T-helper 2 cell (primary cell): ENCODE data around the gene FBLL1.
"Not testable (repeated sequence)": the region's sequence is repeated elsewhere in the genome, so short reads cannot be mapped to it uniquely, and the experiment has no call there.

Experiments
- DNase-seq, 5 experiments: peaks; one replicate each; pipeline versions ENCODE4 v3.0.0 to v3.0.0-alpha.2; 2012 to 2022
- total RNA-seq, 2 donors: gene quantifications; one replicate each; lab custom pipeline; 2026; lab: John Stamatoyannopoulos, UW

Gene FBLL1
- 0 to 0.07 reads per million in 2 donors for total RNA-seq

DNA sequence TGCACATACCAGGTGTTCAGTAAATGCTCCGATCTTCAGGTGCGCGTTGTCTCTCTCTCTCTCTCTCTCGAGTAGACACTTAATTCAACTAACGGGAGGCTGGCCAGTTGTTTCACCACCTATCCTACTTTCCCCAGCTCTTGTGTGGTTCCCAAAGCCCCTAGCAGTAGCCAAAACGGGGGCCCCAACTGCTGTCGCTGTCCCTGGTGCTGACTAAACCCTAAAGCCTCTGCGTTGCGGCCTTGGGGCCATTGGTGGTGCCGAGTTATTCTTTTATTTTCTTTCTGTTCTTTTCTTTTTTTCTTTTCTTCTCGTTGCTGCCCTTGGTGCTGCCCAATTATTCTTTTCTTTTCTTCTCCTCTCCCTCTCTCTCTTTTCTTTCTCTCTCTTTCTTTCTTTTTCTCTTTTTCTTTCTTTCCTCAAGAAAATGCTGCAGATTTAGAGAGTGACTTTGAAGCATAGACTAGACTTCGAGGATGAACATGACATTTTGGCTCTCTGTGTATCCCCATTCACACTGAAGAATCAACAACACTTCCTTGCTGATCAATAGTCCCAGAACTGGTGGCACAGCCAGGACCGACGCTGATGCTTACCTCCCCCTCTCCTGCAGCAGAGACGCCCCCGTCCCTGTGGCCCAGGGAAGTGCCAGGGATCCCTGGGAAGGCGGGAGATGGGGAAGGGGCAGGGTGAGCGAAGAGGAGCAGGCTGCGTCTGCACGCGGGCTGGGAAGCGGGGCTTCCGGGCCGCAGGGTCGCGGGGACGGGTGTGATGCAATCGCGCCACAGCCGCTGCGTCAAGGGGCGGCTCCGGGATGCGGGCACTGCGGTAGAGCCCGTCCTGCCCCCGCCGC lies at the start of gene FBLL1:
Gene FBLL1, plus strand, starts transcription at position 785 of the 853 bp plus-strand sequence. CDS start 200 bp downstream, outside the sequence.
- DNase-seq, result peak in 1 of 5 experiments; percentile 27

DNA sequence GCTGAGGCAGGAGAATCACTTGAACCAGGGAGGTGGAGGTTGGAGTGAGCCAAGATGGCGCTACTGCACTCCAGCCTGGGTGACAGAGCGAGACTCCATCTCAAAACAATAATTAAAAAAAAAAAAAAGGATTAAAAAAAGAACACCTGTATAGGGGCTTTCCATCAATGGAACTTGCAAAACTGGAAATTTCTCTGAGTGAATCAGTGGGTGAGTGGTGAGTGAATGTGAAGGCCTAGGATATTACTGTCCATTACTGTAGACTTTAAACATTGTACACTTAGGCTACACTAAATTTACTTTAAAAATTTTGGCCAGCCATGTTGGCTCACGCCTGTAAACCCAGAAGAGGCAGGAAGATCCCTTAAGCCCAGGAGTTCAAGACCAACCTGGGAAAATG lies 48.5 kb upstream of the FBLL1 start:
- DNase-seq, result no peak

DNA sequence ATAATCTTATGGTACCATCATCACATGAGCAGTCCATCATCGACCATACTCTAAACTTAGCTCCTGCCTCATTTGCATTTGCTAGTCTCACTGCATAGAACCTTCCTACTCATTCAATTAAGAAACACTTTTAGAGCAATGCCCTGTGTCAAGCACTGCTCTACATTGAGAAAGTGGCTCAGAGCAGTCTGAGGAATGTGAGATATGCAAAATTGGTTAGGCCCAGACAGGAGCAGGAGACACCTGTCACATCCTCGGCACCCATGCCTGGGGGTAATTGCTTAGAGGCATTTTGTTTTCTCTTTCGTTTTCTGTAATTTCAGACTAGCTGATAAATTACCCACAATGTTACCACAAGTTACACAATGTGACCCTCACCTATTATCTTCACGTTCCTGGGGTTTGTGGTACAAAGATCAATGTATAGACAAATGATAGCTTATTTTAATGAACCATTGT lies 47.7 kb upstream of the FBLL1 start:
- peak in 1 of 5 experiments; percentile 56 for DNase-seq

DNA sequence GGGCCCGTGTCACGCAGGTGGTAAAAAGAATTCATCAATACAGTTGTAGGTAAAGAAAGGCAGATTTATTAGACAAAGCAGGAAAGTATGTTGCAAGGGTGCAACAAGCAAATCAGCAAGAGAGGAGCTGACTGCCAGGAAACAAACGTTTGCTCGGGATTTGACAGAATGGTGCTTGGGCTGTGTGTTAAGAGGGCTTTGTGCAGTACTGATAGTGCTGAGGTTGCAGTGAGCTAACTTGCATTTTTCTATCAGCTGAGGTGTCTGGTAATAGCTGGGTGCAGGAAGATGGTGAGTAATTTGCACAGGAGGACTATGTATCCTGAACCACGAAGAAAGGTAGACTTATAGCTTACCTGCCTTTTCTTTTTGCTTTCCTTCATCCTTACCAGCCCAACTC lies 46.7 kb upstream of the FBLL1 start:
- no peak for DNase-seq

DNA sequence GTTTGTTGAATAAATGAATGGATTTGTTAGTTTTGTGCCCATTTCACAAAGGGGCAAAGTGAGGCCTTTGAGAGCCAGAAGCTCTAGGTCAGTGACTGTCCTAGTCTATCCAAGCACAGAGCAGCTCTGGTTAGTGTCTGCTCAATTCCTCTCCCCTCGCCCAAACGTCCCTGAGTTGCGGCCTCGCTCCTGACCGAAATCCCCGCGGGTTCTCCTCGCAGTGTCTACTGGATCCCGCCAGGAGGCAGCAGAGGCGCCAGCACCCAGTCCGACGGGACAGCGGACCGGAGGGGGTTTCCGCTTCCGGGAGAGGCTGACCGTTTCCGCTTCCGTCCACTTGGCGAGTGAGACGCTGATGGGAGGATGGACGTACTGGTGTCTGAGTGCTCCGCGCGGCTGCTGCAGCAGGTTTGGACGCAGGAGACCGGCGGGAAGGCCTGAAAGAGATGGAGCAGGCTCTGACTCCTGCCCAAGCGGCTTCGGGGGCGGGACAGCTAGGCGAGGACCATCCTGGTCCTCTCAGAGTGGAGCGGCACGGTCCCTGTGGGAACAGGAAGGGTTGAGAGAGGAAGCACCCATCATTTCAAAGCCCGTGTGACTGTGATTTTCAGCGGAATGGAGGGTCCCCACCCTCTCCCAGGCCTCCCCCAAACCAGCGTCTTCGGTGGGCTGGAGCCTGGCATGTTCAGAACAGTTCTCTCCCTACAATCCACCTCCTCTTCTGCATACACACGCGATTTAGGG lies 42.8 kb upstream of the FBLL1 start, which contains the start of gene RARS1:
Gene RARS1, plus strand, starts transcription at position 336 of the 744 bp plus-strand sequence. Its CDS starts 28 bp downstream, at position 364.
- DNase-seq, result peak; percentile 67 to 93 (median 79)

DNA sequence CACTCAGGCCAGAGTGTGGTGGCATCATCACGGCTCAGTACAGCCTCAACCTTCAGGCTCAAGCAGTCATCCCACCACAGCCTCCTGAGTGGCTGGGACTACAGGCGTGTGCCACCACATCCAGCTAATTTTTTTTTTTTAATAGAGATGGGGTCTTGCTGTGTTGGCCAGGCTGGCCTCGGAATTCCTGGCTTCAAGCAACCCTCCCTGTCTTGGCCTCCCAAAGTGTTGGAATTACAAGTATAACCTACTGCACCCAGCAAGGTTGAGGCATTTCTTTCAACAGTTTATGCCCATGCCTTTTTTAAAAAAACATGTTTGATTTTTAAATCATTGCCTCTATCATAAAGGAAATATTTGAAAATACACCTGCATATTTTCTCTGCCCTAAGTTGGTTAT lies 40.0 kb upstream of the FBLL1 start:
- no peak for DNase-seq

DNA sequence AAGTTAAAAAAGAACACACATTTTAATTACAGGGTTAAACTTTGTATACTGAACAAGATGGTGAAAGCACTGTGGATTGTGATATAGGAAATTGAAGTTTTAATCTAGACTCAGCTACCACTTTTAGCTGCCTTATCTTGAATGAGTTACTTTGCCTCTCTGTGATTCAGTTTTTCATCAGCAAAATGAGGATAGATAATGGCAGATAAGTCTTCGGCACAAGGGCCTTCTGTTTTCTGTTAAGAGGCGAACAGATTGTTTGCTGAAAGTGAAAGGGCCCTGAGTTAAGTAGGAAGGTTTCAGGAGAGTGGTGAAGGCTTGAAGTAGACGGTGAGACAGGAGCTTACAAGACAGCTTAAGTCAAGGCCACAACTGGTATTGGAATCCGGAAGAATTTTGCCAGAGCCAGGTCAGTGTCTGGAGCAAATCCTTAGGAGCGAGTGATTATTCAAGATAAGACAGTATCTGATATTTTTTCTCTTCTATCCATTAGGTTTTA lies 35.0 kb upstream of the FBLL1 start:
- no peak for DNase-seq

DNA sequence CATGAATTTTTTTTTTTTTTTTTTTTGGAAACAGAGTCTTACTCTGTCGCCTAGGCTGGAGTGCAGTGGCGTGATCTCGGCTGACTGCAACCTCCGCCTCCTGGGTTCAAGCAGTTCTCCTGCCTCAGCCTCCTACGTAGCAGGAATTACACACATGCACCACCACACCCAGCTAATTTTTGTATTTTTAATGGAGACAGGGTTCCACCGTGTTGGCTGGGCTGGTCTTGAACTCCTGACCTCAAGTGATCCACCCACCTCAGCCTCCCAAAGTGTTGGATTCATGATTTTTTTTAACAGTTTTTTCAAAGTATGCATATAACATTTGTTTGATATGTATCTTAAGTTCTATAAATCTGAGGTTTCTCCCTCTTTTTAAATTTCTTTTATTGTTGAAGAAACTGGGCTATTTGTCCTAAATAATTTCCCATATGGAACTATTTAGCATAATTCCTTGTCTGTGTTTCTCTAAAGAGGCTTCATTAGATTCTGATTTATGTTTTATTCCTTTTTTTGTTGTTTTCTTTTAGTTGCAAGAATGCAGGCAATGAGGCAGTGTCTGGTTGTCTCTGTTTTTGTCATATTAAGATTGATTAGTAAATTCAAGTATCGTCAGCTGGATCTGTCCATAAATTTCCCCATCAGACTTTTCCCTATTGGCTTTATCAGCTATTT lies 26.4 kb upstream of the FBLL1 start:
- DNase-seq, result no peak

DNA sequence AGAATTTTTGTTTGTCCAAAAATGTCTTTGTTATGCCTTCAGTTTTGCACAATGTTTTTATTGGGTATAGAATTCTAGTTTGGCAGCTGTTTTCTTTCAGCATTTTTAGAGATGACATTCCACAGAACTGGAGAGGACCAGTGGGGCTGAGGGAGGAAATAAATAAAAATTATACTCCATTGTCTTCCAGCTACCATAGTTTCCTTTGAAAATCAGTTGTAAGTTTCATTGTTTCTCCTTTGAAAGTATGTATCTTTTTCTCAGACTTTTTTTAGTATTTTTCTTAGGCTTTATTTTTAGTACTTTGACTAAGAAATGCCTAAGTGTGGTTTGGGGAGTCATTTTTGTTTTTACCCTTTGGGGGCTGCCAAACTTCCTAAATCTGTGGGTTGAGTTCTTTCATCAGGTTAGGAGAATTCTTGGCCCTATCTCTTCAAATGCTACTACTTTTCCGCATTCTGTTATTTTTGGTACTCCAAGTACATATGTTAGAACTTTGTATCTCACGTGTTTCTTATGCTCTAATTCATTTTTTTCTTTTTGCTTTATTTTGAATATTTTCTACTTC lies 15.2 kb upstream of the FBLL1 start:
- DNase-seq, result no peak

DNA sequence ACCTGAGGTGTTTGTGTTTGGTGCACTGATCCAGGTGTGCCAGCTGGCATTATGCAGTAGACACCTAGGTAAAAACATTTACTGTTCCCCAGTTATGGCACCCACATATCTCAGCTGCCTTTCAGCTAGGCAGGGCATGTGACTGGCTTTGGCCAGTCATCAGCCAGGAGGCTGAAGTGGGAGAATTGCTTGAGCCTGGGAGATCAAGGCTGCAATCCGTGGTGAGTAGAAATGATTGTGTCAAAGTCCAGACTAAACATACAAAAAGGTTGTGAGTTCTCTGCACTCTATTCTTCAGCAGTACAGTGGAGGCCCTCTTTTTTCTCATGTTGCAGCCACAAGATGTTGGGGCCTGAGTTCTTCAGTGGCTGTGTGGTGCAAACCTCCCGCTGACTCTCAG lies 3.2 kb upstream of the FBLL1 start:
- DNase-seq, result no peak

DNA sequence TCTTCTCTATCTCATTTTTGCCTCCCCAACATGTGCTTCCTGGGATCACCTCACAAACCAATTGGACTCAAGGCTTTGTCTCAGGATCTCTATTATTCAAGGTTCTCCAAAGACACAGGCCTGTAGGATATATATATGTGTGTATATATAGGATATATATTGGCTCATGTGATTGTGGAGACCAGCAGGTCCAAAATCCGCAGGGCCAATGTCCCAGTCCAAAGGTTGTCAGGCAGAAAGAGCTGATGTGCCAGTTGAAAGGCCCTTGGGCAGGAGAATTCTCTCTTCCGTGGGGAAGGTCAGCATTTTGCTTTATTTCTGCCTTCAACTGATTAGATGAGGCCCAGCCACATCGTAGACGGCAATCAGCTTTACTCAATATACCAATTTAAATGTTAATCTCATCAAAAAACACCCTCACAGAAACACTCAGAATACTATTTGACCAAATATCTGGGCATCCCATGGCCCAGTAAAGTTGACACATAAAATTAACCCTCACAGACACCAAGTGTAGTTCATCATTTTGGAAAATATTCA lies 1.3 kb upstream of the FBLL1 start:
- no peak for DNase-seq

DNA sequence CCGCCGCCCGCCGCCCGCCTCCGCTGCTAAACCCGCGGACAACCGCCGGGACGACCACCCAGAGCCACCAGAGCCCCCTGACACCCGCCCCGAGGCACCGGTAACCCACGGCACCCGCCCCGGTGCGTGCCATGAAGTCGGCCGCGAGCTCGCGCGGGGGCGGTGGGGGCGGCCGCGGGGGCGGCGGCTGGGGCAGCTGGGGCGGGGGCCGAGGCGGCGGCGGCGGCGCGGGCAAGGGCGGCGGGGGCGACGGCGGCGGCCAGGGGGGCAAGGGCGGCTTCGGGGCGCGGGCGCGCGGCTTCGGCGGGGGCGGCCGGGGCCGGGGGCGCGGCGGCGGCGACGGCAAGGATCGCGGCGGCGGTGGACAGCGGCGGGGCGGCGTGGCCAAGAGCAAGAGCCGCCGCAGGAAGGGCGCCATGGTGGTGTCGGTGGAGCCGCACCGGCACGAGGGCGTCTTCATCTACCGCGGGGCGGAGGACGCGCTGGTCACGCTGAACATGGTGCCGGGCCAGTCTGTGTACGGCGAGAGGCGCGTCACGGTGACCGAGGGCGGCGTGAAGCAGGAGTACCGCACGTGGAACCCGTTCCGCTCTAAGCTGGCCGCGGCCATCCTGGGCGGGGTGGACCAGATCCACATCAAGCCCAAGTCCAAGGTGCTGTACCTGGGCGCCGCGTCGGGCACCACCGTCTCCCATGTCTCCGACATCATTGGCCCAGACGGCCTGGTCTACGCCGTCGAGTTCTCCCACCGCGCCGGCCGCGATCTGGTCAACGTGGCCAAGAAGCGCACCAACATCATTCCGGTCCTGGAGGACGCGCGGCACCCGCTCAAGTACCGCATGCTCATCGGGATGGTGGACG lies 499 bp downstream of the FBLL1 start:
- no peak for DNase-seq

DNA sequence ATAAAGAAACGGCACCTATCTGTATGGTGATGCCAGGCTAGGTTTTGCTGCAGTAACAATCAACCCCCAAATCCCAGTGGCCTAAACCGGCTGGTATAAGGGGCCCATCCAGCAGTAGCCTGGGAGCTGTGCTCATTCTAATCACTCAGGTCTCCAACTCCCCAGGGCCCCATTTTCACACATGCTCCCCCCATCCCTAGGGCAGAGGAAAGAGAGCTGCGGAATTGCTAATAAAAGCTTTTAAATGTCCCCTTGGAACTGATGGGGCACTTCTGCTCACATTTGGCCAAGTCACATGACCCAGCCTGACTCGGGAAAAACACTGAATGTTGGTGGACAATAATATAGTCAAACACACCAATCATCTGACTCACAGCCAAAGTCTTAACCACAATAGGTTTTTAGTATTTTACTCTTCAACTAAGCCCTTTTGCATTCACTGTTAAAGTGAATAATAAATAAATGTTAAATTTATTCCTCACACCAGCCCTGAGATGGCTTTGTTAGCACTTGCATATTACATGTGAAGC lies 1.6 kb downstream of the FBLL1 start:
- DNase-seq, result no peak

DNA sequence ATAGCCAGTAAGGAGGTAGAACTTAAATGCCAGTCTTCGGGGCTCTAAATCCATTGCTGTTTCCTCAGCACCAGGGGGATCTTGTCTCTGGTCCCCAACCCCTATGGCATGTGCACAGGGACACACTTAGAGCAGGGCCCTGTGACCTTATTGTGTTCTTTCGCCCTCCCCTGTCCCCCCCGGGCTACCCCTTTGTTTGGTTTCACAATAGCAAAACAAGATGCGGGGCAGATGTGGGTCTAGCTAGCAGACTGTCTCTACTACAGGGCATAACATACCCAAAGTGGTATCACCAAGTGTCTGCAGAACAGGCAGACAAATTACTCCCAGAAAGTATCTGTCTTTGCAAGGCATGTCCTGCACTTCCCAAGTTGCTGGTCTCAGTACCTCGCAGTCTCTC lies 2.1 kb downstream of the FBLL1 start:
- DNase-seq, result no peak

DNA sequence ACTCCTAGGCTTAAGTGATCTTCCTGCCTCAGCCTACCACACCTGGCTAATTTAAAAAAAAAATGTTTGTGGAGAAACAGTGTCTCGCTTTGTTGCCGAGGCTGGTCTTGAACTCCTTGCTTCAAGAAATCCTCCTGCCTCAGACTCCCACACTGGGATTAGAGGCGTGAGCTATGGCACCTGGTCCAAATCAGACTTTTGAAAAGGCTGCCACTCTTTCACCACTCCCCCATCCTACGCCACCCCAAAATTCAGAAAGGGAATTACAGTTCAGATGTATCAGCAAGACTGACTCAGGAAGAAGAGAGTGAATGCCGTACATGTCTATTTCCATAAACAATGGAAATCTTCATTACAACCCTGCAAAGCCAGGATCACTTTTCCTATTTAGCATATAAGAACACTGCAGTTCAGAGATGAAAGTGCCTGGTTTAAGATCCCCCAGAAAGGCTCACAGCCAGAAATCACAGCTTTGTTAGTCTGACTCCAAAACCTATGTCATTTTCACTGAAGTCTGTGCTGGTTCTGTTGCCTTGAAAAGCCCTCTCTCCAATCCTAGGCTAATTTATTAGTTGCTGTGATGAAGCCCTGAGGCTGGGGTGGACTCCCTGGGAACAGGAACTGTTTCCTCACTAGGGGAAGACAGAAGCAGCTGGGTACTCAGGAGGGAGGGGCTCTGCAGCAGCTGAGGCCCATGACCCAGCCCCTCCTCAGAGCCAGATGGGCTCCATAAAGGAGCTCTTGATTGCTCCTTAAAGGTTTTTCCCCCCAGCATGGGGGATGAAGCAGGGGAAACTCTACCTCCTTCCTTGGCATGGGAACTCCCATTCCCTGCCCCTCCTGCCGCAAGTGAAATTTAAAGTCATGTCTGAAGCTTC lies 3.1 kb downstream of the FBLL1 start:
- no peak for DNase-seq

DNA sequence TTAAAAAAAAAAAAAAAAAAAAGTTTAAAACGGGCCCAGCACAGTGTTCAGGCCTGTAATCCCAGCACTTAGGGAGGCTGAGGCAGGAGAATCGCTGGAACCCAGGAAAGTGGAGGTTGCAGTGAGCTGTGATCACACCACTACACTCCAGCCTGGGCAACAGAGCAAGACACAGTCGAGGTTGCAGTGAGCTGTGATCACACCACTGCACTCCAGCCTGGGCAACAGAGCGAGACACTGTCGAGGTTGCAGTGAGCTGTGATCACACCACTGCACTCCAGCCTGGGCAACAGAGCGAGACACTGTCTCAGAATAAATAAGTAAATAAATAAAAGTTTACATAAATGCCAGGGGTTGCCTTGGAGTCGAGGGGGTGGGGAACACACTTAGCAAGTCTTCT lies 5.2 kb downstream of the FBLL1 start:
- DNase-seq, result not testable (repeated sequence)

DNA sequence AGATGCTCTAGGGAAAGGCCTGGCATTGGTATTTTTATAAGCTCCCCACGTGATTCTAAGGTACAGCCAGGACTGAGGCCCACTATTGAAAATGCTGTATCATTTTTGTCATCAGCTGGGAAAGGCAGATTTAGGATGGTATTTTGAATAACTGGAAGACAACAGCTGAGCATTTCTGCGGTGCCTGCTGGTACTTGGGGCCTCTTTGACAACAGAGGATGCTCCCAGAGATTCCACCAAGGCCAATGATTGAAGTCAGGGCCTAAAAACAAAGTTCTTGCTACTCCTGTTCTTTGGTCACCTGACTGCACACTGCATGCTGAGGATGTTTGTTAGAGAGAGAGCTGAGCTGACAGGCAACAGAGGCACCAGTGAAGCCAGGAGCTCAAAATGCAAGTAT lies 8.1 kb downstream of the FBLL1 start:
- DNase-seq, result no peak

DNA sequence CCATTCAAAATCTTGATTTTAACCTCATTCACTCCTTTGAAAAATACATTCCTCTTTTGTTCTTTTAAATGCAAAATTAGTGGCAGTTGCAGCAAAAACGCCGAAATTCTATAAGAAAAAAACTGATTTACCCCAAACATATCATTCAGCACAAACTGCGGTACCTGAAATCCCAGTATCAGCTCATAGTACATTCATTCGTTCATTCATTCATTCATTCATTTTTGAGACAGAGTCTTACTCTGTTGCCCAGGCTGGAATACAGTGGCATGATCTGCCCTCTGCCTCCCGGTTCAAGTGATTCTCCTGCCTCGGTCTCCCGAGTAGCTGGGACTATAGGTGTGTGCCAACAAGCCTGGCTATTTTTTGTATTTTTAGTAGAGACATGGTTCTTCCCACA lies 20.4 kb downstream of the FBLL1 start:
- no peak for DNase-seq

DNA sequence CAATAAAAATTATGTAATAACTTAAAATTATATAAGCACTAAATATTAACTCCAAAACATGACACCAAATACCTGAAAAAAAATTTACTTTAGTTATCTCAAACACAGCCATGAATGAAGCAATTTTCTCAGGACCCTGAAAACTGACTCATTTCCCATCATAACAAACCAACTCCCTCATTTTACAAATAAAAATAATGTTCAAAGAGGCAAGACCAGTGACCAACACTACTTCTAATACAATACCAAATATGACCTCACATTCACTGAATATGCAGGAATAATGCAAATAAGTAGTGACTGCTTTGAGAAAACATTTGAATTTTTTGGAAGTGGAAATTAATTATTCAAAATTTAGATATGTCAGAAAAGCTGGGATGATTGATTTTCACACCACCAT lies 21.6 kb downstream of the FBLL1 start:
- no peak for DNase-seq

DNA sequence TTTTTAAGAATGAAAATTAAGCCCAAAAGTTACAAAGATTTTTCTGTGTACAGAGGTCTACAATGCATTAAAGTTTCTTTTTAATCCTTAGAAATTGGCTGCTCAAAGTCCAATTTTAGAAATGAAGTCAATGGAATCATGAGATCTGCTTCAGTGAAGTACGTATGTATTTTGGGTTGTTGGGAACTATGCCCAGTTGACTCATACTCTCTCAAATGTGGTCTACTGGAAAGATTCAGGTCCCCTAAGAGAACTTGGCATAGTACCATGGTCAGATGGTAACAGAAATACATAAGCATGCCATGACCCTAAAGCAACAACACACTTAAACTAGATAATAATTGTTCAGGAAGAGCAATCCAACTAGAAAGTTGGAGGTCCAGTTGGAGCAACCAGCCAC lies 23.0 kb downstream of the FBLL1 start:
- DNase-seq, result no peak
